RWPE1 (cell line): ENCODE results near the gene CDK14.

ENCODE experiments used
- CTCF ChIA-PET: fragments of 350-600 bp; sonication (Branson Sonifier 250); formaldehyde crosslinking; extraction: SDS; loops from one replicate; lab custom pipeline; 2021; lab: Yijun Ruan, JAX
- POLR2A ChIA-PET: fragments of 400-600 bp; formaldehyde crosslinking; extraction: SDS; loops from one replicate; lab custom pipeline; 2020; ENCODE audit warnings: antibody characterized with exemption; ENCODE audit not compliant: low non-redundant PET; lab: Yijun Ruan, JAX
- DNase-seq: peaks from one replicate; pipeline ENCODE4 v3.0.0; 2012; ENCODE audit warnings: low spot score
- H3K27ac ChIP-seq: fragments of 450-650 bp; 2 replicates; pipeline ENCODE4 v1.5.1; 2017
- TF ChIP-seq, protein P1 (sequence below): fragments of 450-650 bp; conservative IDR thresholded peaks from 2 replicates; pipeline ENCODE4 v1.5.1; 2017; ENCODE audit warnings: low read depth, mild to moderate bottlenecking

CDK14 gene

DNA sequence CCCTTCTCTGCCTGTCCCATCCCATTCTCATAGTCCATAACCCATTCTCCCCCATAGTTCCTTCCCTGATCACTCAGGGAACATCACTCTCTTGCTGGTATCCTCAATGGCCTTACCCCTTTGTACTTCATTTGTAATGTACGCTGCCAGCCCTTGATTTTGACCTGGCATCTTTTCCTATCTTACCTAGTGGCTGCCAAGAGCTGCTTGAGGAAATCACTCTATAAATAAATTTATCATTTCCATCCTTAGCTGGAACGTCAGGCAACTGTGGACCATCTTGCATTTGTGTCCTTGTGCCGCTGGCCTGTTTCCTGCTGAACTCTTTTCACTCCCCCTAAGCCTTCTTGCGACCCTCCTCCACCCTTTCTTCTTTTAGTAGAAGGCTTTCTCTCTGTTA is 14.0 kb downstream of the CDK14 start:
- no peak overlapping the region for H3K27ac ChIP-seq
- TF ChIP-seq, protein P1, sequence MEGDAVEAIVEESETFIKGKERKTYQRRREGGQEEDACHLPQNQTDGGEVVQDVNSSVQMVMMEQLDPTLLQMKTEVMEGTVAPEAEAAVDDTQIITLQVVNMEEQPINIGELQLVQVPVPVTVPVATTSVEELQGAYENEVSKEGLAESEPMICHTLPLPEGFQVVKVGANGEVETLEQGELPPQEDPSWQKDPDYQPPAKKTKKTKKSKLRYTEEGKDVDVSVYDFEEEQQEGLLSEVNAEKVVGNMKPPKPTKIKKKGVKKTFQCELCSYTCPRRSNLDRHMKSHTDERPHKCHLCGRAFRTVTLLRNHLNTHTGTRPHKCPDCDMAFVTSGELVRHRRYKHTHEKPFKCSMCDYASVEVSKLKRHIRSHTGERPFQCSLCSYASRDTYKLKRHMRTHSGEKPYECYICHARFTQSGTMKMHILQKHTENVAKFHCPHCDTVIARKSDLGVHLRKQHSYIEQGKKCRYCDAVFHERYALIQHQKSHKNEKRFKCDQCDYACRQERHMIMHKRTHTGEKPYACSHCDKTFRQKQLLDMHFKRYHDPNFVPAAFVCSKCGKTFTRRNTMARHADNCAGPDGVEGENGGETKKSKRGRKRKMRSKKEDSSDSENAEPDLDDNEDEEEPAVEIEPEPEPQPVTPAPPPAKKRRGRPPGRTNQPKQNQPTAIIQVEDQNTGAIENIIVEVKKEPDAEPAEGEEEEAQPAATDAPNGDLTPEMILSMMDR, result no peak
- CTCF ChIA-PET, result interaction anchor here (1.9 kb wide), 1 partner anchor 19 kb away, joined by 4 read pairs; no protein-coding TSS in a partner anchor
- no peak for DNase-seq
- POLR2A ChIA-PET, result no interaction called here

DNA sequence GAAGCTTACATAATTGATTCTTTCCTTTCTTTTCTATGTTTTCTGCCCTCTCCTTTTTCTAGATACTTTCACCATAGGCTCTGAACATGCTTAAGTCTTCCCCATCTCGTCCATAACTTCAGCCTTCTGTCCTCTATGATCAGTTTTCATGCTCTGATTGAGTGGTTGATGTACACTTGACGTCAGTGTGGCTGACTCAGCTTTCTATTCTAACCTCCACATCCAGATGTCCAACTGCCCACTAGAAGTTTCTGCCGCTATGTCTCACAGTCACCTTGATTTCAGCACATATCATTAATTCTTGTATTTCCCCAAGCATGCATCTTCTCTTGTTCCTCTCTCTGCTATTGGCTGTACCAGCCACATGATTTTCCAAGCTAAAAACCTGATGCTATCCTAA is 15.0 kb downstream of the CDK14 start:
- TF ChIP-seq, protein P1, result no peak
- DNase-seq, result no peak
- H3K27ac ChIP-seq, result no peak overlapping the region
- ChIA-PET POLR2A (no interaction called here), CTCF (interaction anchor here (1.9 kb wide), 1 partner anchor 18 kb away, joined by 4 read pairs; no protein-coding TSS in a partner anchor)

DNA sequence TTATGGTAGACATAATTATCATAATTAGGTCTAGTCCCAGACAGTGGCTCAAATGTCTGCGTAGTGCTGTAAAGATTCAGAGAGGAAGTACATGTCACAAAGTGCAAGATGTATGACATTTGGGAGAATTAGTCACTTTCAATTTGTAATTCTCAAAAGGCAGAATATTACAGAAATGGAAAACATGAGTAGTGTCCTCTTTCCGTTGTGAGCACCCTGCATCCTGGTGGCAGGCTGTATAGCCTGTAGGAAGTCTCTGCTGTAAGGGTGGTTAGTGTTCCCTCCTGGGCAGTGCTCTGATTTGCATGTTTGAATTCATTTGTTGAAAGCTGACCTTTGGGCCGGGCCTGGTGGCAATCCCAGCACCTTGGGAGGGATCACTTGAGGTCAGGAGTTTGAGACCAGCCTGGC is 17.0 kb downstream of the CDK14 start:
- no peak for DNase-seq
- TF ChIP-seq, protein P1, result no peak
- ChIA-PET CTCF (no interaction called here), POLR2A (no interaction called here)
- no peak overlapping the region for H3K27ac ChIP-seq

DNA sequence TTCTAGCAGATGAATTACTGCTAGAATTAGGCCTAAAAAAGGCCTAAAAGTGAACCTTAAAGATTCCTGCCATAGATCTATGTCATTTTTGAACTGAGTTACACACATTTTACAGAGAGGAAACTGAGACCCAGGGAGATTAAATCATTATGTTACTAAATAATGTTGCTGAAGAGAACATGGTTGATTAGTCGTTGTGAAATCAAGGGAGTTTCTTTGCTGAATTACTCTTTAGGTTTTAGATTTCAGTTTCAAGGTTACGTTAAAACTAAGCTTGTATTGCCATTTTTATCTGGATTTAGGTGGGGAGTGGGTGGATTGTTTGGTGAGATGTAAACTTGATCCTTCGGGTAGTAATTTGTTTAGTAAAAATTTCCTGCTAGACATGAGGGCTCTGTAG is 21.3 kb downstream of the CDK14 start:
- ChIA-PET CTCF (no interaction called here), POLR2A (no interaction called here)
- no peak overlapping the region for H3K27ac ChIP-seq
- DNase-seq, result no peak
- TF ChIP-seq, protein P1, result no peak

DNA sequence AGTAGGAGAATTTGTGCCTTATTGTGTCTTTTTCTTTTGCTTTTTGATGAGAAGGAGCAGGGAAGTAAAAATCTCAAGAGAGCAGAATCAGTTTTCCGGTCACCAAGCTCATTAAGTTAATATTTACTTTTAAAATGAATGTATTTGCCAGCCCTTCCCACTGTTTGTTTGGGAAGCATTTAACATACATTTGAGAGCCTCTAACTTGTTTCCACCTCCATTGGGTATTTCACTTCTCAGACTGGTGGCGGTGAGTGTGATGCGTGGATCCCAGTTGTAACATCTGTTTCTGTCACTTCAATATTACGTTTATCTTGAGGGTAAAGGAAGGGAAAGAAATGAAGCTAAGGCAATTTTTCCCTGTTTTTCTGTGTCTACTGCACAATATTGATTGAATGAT is 22.8 kb downstream of the CDK14 start:
- no peak overlapping the region for H3K27ac ChIP-seq
- TF ChIP-seq, protein P1, result no peak
- POLR2A ChIA-PET, result no interaction called here
- CTCF ChIA-PET, result interaction anchor here (0.6 kb wide), 1 partner anchor 26 kb away, joined by 3 read pairs; no protein-coding TSS in a partner anchor
- DNase-seq, result no peak

DNA sequence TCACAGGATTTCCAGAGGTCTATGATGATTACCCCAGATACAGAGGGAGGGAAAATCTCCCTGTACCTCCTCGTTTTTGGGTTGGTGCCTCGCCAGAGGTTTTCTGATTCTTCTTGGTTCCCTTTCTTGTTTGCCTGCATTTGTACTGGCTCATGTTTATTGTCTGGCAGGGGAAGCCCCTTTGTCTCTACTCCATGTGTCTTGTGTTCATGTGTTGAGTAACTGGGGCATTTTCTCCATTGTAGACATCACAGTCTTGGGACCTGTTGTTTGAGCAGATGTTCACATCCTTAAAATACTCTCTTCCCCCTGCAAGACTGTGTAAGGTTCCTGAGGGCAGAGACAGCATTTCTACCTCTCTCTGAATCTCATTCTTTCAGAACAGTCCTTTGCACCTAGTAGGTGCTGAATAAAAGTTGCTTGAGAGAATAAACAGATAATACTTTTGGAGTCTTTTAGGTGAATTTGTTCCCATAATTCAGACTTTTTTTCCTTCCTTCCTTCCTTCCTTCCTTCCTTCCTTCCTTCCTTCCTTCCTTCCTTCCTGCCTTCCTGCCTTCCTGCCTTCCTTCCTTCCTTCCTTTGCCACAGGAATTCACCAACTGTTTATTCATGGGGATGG is 25.1 kb downstream of the CDK14 start:
- POLR2A ChIA-PET, result no interaction called here
- no peak overlapping the region for H3K27ac ChIP-seq
- CTCF ChIA-PET, result interaction anchor here (0.5 to 0.7 kb wide), 2 partner anchors 8 to 13 kb away, joined by 3 to 4 read pairs; no protein-coding TSS in a partner anchor

More for the DNA sequence above, 25.1 kb downstream of the CDK14 start:
- DNase-seq, result no peak
- TF ChIP-seq, protein P1, result no peak
